MV-4-11 (cell line): ENCODE results near the gene CMBL.
A peak's percentile ranks its signal among the peaks of the same experiment; 100 is the strongest.
"Not testable (repeated sequence)": the region's sequence is repeated elsewhere in the genome, so short reads cannot be mapped to it uniquely, and the experiment has no call there.

Experiments
- DNase-seq: peaks from one replicate; lab custom pipeline; 2025; lab: John Stamatoyannopoulos, UW

CMBL gene

DNA sequence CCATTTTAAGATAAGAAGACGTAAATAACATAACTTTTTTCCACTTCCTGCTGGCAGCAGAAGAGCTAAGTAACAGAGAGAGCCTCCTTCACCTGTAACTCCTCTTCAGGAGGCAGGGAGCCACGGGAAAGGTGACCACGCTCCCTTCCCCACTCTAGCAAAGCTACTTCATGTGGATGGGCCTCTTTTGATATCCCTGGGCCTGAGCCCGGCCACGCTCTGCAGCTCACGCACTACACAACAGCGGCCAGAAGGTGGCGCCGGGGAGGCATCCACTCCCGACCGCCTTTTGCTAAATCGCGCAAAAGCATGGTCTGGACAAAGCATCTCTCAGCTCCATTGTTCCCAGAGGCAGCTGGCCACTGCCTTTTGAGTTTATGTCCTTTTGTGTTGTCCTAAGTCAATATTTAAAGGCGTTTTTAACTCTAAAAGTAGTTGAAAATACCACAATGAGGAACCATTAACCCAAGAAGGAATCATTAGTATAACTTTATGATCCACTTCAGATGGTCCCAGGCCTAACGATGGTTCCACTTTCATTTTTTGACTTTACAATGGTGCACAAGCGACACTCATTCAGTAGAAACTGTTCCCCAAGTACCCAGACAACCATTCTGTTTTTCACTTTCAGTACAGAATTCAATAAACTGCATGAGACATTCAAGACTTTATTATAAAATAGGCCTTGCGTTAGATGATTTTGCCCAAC, 23.6 kb downstream of the CMBL start:
- DNase-seq = peak; percentile 43

DNA sequence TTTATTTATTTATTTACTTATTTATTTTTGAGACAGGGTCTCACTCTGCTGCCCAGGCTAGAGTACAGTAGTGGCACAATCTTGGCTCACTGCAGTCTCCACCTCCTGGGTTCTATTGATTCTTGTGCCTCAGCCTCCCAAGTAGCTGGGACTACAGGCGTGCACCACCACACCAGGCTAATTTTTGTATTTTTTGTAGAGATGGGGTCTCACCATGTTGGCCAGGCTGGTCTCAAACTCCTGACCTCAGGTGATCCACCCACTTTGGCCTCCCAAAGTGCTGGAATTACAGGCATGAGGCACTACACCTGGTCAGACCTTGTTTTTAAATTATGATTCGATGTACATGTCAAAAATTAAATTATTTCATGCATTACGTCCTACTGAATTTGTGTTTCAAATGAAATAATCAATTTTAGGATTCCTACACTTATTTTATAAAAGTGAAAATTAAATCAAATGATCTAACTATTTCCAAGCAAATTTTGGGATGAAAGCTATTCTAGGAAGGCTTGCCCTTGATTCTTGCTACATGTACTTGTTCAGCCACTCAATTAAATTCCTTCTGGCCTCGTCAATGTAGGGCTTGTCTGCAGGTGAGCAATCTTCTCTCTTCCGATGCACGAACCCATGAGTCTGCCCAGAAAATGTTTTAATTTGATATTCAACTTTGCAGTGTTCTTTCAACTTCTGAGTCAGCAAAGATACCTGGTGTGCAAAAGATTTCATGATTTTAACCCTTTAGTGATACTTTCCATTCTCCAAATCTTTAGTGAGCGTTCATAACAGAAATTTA, 27.6 kb downstream of the CMBL start:
- no peak for DNase-seq

DNA sequence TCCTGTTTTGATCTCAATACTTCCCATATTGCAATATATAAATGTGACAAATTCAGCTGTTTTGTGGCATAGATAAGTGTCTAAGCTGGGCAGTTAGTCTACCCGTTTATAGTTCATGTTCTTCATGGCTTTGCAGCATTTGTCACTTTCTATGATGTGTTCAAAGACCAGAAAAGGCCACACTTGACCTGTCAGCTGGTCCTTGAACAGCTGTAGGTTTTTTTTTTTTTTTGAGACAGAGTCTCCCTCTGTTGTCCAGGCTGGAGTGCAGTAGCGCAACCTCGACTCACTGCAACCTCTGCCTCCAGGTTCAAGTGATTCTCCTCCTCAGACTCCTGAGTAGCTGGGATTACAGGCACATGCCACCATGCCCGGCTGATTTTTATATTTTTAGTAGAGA, 28.4 kb downstream of the CMBL start:
- DNase-seq = no peak

DNA sequence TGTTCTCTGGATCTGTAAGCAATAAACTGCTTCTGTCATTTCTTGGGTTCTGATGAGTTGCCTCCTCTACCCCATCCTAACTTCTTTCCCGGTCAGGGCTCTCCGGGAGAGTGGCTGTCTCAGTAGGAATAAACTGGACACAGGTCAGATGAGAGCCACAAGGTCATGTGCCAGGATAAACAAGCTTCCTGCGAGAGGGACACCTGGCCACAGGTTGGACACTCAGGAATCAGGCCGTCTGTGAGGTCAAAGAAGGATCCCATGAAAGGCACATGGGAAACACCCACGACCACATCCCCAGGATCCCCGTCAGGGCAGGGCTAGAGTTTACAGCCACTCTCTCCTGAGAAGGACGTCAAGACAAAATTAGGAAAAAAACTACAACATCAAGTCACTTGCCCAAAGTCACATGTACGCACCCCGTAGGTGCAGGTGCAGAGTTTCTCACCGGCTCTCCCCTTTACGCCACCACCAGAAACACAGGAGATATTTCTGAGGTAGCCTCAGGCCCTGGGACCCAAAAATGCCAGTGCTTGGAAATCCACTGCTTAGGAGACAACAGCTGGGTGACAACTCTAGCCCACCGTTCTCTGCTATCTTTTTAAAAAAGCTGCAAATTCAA, 28.9 kb downstream of the CMBL start:
- no peak for DNase-seq

DNA sequence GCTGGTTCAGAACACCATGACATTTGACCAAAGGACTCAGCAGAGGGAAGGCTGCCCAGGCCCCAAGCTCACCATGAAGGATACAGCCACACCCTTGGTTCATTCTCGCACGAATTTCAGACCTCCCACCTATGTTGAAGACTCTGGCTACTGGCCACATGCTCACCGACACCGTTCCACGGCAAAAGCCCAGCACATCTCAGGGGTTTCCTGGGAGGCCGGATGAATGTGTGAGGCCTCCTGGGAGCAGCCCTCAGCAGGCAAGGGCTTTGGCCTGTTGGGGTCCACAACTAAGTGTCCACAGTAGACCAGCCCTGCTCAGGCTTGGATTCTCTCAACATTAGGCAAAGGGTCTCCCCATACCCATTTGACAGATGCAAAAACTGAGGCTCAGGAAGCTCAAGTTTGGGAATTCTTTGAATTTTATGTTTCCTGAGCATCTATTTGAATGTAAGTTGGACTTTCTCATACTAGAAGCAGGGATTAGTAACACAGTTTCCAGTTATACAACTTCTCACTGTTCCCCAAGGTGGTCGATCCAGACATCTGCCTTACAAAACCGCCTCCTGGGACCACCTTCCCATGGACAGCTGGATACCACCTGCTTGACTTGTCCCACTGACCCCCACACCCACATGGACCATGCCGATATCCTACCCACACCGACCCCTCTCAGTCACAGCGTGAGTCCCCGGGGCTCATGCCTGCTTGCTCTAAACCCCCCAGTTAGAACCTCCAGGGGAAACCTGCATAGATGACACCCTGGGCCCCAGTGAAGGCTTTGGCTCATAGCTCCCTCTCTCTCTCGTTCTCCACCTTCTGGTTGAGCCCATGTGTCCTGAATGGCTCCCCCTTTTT, 29.7 kb downstream of the CMBL start:
- no peak for DNase-seq

DNA sequence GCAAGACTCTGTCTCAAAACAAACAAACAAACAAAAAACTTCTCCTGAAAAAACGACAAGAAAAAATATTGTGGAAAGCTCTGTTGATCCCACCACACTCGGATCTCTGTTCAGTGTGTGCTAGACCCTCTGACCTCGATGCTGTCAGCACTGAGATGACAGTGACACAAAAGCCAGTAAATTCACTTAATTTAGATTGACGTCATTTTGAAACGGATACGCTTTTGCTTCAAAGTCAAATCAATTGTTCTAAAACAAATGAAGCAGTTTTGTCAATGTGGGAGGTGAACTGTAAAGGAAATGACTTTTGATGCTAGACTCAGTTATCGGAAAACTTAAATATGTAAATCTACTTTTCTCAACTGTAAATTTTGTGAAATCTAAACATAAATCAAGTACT, 31.0 kb downstream of the CMBL start:
- DNase-seq = no peak

DNA sequence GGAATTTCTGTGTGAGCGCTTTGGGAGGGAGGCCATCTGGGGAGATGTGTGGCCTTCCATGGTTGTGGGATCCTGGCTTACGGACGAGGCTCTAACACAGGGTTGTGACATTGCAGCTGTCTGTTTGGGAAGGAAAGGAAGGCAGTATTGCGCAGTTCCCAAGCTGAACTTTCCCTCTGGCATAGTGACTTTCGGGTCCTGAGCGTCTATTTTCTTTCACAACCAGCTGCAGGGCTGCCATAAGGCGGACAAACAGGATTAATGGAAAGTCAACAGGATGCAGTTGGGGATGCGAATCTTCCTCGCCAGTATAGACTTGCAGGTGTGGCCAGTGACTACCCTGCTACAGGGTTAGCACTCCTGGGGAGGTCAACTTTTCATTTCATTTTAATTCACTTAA, 31.7 kb downstream of the CMBL start:
- peak; percentile 19 for DNase-seq

DNA sequence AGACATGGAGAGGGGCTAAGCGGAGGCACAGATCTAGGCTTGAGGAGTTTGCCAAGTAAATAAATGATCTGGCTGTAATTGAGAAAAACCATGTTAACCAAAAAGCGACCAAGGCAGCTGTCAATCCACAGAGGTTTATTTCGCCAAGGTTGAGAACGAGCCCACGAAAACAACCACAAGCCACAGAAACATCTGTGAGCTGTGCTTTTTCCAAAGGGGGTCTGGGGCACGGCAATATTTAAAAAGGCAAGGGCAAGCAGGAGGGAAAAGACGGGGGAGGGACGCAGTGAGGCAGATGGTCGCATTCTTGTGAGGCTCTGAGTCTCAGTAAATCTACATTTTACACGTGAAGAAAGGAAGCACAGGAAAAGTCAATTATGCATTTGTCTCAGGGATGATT, 32.2 kb downstream of the CMBL start:
- DNase-seq = no peak

DNA sequence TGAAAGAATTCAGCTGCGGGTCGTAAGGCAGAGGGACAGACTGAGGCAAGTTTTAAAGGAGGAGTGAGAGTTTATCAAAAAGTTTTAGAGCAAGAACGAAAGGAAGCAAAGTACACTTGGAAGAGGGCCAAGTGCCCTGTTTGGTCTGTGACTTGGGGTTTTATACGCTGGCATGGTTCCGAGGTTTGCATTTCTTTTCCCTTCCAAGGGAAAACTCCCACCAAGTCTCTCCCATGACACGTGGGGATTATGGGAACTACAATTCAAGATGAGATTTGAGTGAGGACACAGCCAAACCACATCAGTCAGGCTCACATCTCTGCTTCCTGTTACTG, 34.9 kb downstream of the CMBL start:
- not testable (repeated sequence) for DNase-seq

DNA sequence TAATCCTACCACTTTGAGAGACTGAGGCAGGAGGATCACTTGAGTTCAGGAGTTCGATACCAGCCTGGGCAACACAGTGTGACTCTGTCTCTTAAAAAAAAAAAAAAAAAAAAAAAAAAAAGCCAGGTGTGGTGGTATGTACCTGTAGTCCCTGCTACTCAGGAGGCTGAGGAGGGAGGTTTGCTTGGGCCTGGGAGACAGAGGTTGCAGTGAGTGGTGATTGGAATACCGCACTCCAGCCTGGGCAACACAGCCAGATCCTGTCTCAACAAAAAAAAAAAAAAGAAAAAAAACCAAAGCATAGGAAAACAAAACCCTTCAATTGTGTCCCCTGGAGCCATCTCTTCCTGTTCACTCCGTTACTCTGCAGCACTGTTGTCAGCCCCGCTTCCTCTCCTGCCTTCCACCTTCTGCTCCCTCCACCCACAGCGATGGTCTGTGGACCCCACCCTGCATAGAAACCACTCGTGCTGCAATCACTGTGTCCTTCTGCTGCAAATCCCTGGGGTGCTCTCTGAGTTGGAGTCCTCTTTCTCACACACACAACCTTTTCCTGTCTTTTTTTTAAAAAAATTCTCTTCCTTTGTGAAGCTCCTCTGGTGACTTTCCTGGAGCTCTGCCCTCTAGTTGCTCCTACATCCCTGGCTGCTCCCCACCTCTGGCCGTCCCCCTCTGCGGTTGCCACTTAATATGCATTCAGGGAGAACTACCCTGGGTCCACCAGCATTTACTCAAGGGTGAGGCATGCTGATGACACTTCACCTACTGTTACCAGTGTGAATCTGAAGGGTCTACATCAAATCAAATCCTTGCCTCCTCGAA, 35.4 kb downstream of the CMBL start:
- DNase-seq = no peak

DNA sequence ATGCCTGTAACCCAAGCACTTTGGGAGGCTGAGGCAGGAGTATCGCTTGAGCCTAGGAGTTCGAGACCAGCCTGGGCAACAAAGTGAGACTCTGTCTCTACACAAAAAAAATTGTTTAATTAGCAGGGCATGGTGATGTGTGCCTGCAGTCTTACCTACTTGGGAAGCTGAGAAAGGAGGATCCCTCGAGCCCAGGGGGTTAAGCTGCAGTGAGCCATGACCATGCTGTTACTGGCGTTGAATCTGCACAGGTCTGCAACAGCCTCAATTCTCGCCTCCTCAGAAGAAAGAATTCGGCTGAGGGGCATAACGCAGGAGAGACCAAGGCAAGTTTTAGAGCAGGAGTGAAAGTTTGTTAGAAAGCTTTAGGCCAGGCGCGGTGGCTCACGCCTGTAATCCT, 39.6 kb downstream of the CMBL start:
- no peak for DNase-seq

DNA sequence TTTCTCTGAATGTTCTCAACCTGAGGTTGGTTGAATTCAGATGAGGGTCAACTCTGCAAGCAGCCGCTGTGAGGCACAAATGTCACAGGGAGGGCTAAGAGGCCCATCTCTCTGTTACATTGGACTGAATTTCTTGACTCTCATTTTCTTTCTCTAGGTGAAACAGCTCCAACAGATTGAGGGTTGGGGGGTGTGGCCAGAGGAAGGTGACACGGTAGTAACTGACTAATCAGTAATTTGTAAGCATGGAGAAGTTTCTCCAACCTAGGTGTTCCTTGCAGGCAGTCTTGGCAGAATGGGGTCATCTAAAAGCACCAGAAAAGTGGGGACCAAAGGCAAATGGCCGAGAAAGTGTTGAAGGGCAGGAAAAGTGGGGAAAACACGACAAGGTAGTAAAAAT, 40.9 kb downstream of the CMBL start:
- no peak for DNase-seq

DNA sequence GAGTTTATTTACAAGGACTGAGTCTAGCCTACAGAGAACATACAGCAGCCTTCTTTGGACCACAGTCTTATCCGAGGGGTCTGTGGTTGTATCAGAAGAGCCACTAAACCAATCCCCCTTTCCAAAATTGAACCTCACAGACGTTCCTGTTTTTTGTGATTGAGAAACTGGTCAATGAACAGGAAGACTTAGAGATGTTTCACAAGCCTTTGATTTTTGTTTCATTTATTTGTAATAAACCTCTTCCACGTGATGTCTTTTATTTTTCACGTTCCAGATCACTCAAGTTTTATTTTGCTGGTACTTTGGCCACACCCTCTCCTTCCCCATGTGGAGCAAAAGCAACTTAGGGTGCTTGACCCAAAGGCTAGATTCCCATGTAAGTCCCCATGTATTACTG, 41.6 kb downstream of the CMBL start:
- peak; percentile 44 for DNase-seq

DNA sequence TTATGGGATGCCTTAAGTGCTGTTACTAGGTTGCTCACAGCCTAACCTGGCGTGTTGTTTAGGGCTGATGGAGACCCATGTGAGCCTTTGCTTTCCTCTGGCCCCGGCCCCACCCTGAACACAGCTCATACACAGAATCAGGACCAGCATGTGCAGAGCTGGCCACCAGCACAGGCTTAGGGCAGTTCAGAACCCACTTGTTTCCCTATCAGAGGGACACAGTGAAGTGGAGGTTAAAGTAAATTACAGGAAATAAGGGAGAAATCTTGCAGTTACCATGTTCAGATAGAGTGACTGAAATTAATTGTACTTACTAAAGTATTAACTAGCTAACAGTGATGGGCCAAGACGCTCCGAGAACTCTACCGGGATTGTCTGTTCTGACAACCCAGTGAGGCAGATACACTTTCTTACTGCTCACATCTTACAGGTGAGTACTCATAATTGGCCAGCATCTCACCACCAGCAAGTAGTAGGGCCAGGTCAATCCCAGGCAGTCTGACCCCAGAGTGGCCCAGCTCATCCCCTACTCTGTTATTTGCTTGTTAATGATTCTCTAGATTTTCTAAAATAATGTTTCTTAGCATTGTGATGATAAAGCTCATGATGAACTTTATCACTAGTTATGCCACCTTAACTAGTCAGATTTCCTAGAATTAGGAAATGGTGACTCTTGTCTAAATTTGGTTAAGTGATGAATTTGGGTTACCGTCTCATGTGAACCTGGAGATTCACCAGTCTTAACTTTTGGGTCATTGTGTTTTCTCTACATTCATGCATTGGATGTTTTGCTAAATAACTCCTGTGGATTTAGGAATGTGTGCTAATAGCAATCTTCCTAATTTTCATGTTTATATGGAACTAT, 42.2 kb downstream of the CMBL start:
- DNase-seq = no peak

DNA sequence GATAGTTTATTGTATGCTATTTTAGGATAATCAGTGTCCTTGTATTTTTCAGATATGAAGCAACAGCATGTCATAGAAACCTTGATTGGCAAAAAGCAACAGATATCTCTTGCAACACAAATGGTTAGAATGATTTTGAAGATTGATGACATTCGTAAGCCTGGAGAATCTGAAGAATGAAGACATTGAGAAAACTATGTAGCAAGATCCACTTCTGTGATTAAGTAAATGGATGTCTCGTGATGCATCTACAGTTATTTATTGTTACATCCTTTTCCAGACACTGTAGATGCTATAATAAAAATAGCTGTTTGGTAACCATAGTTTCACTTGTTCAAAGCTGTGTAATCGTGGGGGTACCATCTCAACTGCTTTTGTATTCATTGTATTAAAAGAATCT, 43.1 kb downstream of the CMBL start:
- peak; percentile 51 for DNase-seq

DNA sequence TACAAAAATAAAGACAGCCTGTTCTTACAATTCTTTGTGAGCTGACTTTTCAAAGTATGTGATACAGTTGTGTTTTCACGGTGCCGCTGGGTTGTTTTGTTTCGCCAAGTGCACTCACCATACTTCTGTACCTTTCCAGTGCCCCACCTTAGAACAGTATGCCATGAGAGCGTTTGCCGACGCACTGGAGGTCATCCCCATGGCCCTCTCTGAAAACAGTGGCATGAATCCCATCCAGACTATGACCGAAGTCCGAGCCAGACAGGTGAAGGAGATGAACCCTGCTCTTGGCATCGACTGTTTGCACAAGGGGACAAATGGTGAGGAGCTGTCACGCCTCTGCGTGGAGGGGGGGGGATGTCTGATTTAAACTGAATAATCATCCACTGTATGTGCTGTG, 44.7 kb downstream of the CMBL start:
- DNase-seq = no peak

DNA sequence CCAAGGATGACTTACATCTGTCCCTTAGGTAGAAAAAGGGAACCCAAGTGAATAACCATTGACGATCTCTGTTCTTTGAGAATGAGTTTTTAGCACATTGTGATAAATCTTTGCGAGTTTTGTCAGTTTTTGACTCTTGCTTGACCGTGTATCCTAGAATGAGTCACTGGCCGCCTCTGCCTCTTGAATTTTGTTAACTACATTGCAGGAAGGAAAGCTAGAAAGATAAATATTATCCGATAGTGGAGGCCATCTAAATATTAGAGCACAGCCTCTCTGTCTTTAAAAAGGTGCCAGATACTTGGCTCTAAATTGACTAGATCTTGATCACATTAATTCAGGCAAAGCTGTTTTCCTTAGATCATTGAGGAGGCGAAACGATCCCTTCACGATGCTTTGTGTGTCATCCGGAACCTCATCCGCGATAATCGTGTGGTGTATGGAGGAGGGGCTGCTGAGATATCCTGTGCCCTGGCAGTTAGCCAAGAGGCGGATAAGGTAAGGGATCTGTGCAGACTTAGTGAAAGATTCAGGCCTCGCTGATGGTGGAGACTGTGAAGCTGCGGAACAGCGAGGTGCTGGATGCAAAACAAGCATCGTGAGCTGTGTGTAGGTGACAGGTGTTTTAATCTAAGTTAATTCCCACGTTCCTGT, 45.5 kb downstream of the CMBL start:
- DNase-seq = no peak

DNA sequence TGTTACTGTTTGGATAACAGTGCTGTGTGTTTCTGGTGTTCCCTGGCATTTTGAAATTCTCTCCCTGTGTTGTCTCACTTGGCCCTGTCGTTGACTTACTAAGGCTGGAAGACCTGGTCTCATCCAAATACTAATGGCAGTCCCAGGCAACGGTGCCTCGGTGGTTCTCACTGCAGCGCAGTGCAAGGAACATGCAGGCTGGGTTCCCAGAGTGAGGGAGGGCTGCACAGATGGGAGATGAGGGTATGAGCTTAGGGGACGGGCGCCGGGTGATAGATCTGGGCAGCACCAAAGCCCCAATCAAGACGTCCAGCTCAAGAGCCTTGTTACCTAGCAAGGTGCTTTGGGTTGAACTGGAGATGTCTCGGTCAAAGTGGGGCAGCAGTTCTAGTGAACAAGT, 46.6 kb downstream of the CMBL start:
- no peak for DNase-seq

DNA sequence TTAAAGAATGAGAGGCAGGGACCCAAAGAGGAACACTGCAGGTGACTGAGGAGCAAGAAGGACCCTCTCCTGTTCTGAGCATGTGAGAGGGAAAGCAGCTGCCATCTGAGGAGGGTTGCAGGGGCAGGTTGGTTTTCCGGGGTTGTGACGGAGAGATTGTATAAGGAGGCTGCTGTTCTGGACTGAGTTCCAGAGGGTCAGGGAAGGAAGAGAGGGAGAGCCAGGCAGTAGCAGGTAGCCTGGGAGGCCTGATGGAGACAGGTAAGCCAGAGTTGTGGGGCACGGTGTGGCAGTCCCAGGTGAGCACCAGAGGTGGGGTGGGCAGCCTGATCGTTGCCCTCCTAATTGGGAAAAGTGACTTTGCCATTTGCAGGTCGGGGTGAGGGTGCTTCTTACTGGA, 47.8 kb downstream of the CMBL start:
- DNase-seq = no peak

DNA sequence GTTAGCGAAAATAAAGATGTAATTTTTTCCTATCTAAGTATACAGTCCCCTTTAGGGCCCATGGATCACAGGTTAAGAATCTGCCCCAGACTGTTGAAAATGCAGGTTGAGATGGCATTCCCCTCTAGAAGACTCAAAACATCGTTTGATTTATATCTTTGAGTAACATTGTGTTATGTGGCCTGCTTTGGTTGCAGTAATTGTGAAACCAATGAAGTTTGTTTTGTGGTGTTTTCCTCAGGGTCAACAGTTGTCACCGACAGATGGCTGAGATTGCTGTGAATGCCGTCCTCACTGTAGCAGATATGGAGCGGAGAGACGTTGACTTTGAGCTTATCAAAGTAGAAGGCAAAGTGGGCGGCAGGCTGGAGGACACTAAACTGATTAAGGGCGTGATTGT, 49.8 kb downstream of the CMBL start:
- no peak for DNase-seq
